ENCODE results near the gene FNDC1. TPM values are rescaled to one million over a fixed set of nuclear protein-coding genes. Genes with fewer than 3 reads are reported as not detected.

The FNDC1 gene
- total and polyA plus RNA-seq, 12 donors = 0.07 to 6.2 (median 2.7) TPM

DNA sequence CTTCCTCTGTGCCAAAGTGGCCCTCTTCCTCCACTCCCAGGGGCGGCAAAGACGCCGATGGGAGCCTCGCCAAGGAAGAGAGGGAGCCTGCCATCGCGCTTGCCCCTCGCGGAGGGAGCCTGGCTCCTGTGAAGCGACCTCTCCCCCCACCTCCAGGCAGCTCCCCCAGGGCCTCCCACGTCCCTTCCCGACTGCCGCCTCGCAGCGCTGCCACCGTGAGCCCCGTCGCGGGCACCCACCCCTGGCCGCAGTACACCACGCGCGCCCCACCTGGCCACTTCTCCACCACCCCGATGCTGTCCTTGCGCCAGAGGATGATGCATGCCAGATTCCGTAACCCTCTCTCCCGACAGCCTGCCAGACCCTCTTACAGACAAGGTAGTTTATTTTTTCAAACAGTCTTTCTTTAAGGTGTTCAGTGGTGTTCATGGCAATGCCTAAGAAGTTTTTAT lies 64.9 kb downstream of the FNDC1 start:
- no peak for ATAC-seq
- intact Hi-C loops (cut with DNase I) = no loop called here
- H3K4me1 ChIP-seq = no peaks in the 10 kb centered on the region
- DNase-seq = no peak
- peak overlapping the region in 1 of 10 donors; percentile 21 for H3K4me3 ChIP-seq
- no peak overlapping the region for H3K27ac ChIP-seq
- H3K36me3 ChIP-seq = no peaks in the 10 kb centered on the region
- H3K27me3 ChIP-seq = peaks cover 0 to 63% (median 43%) of the 10 kb centered on the region in 7 donors
- no peaks in the 10 kb centered on the region for H3K9me3 ChIP-seq
- TF ChIP-seq, protein P1, sequence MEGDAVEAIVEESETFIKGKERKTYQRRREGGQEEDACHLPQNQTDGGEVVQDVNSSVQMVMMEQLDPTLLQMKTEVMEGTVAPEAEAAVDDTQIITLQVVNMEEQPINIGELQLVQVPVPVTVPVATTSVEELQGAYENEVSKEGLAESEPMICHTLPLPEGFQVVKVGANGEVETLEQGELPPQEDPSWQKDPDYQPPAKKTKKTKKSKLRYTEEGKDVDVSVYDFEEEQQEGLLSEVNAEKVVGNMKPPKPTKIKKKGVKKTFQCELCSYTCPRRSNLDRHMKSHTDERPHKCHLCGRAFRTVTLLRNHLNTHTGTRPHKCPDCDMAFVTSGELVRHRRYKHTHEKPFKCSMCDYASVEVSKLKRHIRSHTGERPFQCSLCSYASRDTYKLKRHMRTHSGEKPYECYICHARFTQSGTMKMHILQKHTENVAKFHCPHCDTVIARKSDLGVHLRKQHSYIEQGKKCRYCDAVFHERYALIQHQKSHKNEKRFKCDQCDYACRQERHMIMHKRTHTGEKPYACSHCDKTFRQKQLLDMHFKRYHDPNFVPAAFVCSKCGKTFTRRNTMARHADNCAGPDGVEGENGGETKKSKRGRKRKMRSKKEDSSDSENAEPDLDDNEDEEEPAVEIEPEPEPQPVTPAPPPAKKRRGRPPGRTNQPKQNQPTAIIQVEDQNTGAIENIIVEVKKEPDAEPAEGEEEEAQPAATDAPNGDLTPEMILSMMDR (IDR thresholded peaks at IDR 0.05) = no peak
- WGBS, 2 donors = 23 to 25% methylated on average over 22 to 26 of the region's 26 CpGs

DNA sequence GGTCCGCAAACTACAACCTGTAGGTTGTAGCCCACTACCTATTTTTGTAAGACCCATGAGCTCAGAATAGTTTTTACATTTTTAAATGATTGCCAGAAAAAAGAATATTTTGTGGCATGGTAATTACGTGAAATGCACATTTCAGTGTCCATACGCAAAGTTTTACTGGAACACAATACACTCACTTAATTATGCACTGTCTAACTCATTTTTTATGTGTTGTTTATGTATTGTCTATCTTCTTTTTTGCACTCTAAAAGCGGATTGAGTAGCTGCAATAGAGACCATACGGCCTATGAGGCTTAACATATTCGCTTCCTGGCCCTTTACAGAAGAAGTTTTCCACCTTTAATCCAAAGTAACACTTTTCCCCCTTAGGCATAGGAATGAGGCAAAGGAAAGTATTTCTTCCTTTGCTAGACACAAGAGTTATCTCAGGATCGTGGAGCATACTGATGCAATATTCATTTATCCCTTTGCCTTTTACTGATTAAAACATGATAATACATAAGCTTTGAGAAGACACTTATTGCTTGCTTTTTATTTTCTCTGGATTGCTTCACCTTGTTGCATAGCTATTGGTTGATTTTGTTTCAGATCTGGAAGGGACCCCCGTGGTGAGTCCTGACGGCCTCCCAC lies 69.8 kb downstream of the FNDC1 start:
- Histone ChIP-seq H3K36me3 (no peaks in the 10 kb centered on the region), H3K4me3 (no peak overlapping the region), H3K27ac (no peak overlapping the region), H3K9me3 (no peaks in the 10 kb centered on the region), H3K27me3 (peaks cover 0 to 52% (median 24%) of the 10 kb centered on the region in 7 donors), H3K4me1 (no peaks in the 10 kb centered on the region)
- WGBS, 2 donors = 78 to 82% methylated on average over 9 of the region's 9 CpGs
- intact Hi-C loops (cut with DNase I) = no loop called here
- DNase-seq (no peak), ATAC-seq (no peak)
- TF ChIP-seq, protein P1 (IDR thresholded peaks at IDR 0.05) = no peak

DNA sequence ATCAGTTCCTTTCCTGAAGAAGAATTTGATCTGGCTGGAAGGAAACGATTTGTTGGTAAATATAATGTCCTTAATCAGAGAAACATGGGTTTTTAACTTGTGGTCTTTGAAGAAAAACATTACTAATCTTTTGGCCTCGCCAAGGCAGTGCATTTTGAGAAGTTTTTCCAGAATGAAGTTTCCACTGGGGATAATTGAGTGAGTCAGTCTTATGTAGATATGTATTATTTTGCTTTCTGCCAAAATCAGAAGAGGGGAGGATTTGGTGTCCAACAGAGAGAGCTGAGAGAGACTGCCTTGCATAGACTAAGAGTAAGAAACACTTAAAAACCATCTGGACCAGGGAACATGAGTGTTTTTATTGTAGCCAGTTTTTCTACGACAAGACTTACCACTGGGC lies 79.9 kb downstream of the FNDC1 start:
- H3K9me3 ChIP-seq = no peaks in the 10 kb centered on the region
- DNase-seq (no peak), ATAC-seq (peak in 7 of 8 donors; percentile 63 to 91 (median 85))
- H3K4me3 ChIP-seq = no peak overlapping the region
- TF ChIP-seq, protein P1 (IDR thresholded peaks at IDR 0.05) = no peak
- intact Hi-C loops (cut with DNase I) = no loop called here
- H3K36me3 ChIP-seq = no peaks in the 10 kb centered on the region
- 50 to 53% methylated on average over 3 of the region's 3 CpGs for WGBS, 2 donors
- peak overlapping the region in 5 of 10 donors; percentile 19 to 68 (median 47) for H3K27ac ChIP-seq
- H3K4me1 ChIP-seq = peaks cover 0 to 11% (median 0%) of the 10 kb centered on the region in 9 donors
- H3K27me3 ChIP-seq = peaks cover 0 to 5% (median 0%) of the 10 kb centered on the region in 7 donors

DNA sequence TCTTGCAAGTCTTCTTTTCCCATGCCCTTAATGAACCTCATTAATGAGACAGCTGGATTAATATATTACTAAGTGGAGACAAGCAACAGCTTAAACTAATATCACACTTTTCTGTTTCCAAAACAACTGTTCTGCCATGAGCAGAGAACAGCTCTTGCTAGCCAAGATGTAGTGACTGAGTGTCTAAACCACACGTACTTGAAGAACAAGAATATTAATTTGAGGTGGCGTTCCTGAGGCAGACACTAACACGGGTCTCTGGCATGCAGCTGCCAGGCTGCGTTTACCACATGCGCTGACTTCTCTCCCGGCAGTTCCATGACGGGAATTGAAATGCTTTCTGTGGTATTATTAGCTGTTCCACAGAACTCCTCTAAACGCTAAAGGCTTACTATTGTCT lies 80.6 kb downstream of the FNDC1 start:
- WGBS, 2 donors = 55 to 62% methylated on average over 8 of the region's 8 CpGs
- no peaks in the 10 kb centered on the region for H3K9me3 ChIP-seq
- peaks cover 0 to 5% (median 0%) of the 10 kb centered on the region in 7 donors for H3K27me3 ChIP-seq
- DNase-seq (no peak), ATAC-seq (peak in 6 of 8 donors; percentile 55 to 72 (median 61))
- no peak overlapping the region for H3K4me3 ChIP-seq
- intact Hi-C loops (cut with DNase I) = loop anchor here in 1 of 10 donors (10.0 kb wide), 1 partner anchor 405 kb away; no protein-coding TSS in a partner anchor
- peaks cover 0 to 11% (median 0%) of the 10 kb centered on the region in 9 donors for H3K4me1 ChIP-seq
- H3K27ac ChIP-seq = peak overlapping the region in 6 of 10 donors; percentile 14 to 68 (median 37)
- TF ChIP-seq, protein P1 (IDR thresholded peaks at IDR 0.05) = no peak
- H3K36me3 ChIP-seq = no peaks in the 10 kb centered on the region

Measured in heart right ventricle (tissue), 16 donors.